ENCODE measurements around the gene SLC38A3.

The SLC38A3 gene

GRCh38 chr3:50269977-50270413 is 64.9 kb downstream of the SLC38A3 start:
- Histone ChIP-seq H3K27ac (peak overlapping the region in 1 of 2 donors; percentile 99), H3K4me3 (peak overlapping the region; percentile 74)
- no peak for TF ChIP-seq CTCF (IDR thresholded peaks at IDR 0.05)
- DNase-seq (ENCODE audit: low spot score), result no peak

- TF ChIP-seq CTCF (IDR thresholded peaks at IDR 0.05), result no peak
- DNase-seq (ENCODE audit: low spot score), result no peak
- Histone ChIP-seq H3K27ac (peak overlapping the region in 1 of 2 donors; percentile 99), H3K4me3 (peak overlapping the region; percentile 74)
Observed at GRCh38 chr3:50270422-50271224, 65.6 kb downstream of the SLC38A3 start.

Measured in coronary artery (tissue), 2 donors.